Measurements from ENCODE around the gene TEAD1. TPM values are rescaled to one million over a fixed set of nuclear protein-coding genes. Genes with fewer than 3 reads are reported as not detected.

Gene TEAD1
- total RNA-seq, 1 donor: 176 TPM

- peaks cover 37% of the 10 kb centered on the region for H3K4me1 ChIP-seq (ENCODE audit: insufficient read depth, low read length)
- H3K27ac ChIP-seq (ENCODE audit: low read depth, low read length): peak overlapping the region; percentile 17
- no peak overlapping the region for H3K4me2 ChIP-seq (ENCODE audit: insufficient read depth, low read length)
- no peak overlapping the region for H3K4me3 ChIP-seq (ENCODE audit: insufficient read depth, low read length)
- H3K79me2 ChIP-seq (ENCODE audit: insufficient read depth, low read length): peaks cover 37% of the 10 kb centered on the region
- TF ChIP-seq, protein P1, sequence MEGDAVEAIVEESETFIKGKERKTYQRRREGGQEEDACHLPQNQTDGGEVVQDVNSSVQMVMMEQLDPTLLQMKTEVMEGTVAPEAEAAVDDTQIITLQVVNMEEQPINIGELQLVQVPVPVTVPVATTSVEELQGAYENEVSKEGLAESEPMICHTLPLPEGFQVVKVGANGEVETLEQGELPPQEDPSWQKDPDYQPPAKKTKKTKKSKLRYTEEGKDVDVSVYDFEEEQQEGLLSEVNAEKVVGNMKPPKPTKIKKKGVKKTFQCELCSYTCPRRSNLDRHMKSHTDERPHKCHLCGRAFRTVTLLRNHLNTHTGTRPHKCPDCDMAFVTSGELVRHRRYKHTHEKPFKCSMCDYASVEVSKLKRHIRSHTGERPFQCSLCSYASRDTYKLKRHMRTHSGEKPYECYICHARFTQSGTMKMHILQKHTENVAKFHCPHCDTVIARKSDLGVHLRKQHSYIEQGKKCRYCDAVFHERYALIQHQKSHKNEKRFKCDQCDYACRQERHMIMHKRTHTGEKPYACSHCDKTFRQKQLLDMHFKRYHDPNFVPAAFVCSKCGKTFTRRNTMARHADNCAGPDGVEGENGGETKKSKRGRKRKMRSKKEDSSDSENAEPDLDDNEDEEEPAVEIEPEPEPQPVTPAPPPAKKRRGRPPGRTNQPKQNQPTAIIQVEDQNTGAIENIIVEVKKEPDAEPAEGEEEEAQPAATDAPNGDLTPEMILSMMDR (IDR thresholded peaks at IDR 0.05; ENCODE audit: extremely low read depth, low read depth, low read length): no peak
- DNase-seq (ENCODE audit: insufficient read length, low spot score, missing footprints): no peak
- no peak overlapping the region for H2AFZ ChIP-seq (ENCODE audit: low read length)
- H3K9me3 ChIP-seq (ENCODE audit: low read depth, low read length): no peaks in the 10 kb centered on the region
- H3K27me3 ChIP-seq (ENCODE audit: insufficient read depth, low read length): no peaks in the 10 kb centered on the region
- peaks cover 57% of the 10 kb centered on the region for H3K36me3 ChIP-seq (ENCODE audit: insufficient read depth, low read length)
- H4K20me1 ChIP-seq (ENCODE audit: insufficient read depth, low read length): peaks cover 18% of the 10 kb centered on the region
These were observed 223.6 kb downstream of the TEAD1 start for GRCh38 chr11:12897867-12898266.

DNA sequence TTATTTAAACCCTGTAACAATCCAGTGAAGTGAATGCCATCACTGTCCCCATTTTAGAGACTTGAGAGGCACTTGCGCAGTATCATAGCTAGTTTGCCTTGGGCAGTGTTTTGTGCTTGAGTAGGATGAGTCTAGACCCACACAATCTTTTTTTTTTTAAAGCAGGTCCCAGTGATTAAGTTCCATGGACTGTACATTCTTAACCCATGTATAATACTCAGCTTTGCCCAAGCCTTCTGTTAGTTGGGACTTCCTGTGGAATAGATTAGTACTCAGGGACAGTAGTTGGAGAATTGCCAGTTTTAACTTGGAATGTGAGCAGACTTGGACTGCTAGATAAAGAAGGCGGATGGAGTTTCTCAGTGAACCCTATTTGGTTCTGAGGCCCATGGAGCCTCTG lies 226.3 kb downstream of the TEAD1 start:
- H3K9me3 ChIP-seq (ENCODE audit: low read depth, low read length): no peaks in the 10 kb centered on the region
- H3K79me2 ChIP-seq (ENCODE audit: insufficient read depth, low read length): peaks cover 33% of the 10 kb centered on the region
- no peak overlapping the region for H3K4me2 ChIP-seq (ENCODE audit: insufficient read depth, low read length)

DNA sequence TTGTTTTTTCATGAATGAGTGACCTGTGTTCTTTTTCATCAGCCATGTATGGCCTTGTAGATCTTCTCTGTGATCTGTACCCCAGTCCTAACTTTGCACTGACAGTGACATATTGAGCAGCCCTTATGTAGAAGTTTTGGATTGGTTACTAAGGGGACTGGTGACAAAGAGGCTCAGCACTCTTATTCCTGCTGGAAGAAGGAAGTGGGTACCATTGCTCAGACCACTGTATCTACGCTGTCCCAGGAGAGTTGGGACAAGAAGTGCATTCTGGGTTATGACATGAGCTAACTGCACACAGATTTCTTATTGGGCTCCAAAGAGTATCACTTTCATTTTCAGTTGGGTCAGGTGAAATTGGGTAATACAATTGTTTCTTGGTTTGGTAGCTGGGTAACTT lies 227.1 kb downstream of the TEAD1 start:
- H3K9me3 ChIP-seq (ENCODE audit: low read depth, low read length): no peaks in the 10 kb centered on the region
- peaks cover 30% of the 10 kb centered on the region for H3K4me1 ChIP-seq (ENCODE audit: insufficient read depth, low read length)
- H3K79me2 ChIP-seq (ENCODE audit: insufficient read depth, low read length): peaks cover 32% of the 10 kb centered on the region
- TF ChIP-seq, protein P1 (IDR thresholded peaks at IDR 0.05; ENCODE audit: extremely low read depth, low read depth, low read length): no peak
- no peak overlapping the region for H2AFZ ChIP-seq (ENCODE audit: low read length)
- no peak overlapping the region for H3K4me3 ChIP-seq (ENCODE audit: insufficient read depth, low read length)
- DNase-seq (ENCODE audit: insufficient read length, low spot score, missing footprints): no peak
- peaks cover 42% of the 10 kb centered on the region for H3K36me3 ChIP-seq (ENCODE audit: insufficient read depth, low read length)
- H3K27me3 ChIP-seq (ENCODE audit: insufficient read depth, low read length): no peaks in the 10 kb centered on the region
- peak overlapping the region; percentile 55 for H3K27ac ChIP-seq (ENCODE audit: low read depth, low read length)
- H4K20me1 ChIP-seq (ENCODE audit: insufficient read depth, low read length): peaks cover 15% of the 10 kb centered on the region
- H3K4me2 ChIP-seq (ENCODE audit: insufficient read depth, low read length): no peak overlapping the region

More for the DNA sequence above, 226.3 kb downstream of the TEAD1 start:
- H3K27ac ChIP-seq (ENCODE audit: low read depth, low read length): peak overlapping the region; percentile 55
- H3K27me3 ChIP-seq (ENCODE audit: insufficient read depth, low read length): no peaks in the 10 kb centered on the region
- TF ChIP-seq, protein P1 (IDR thresholded peaks at IDR 0.05; ENCODE audit: extremely low read depth, low read depth, low read length): no peak
- DNase-seq (ENCODE audit: insufficient read length, low spot score, missing footprints): no peak
- no peak overlapping the region for H3K4me3 ChIP-seq (ENCODE audit: insufficient read depth, low read length)
- no peak overlapping the region for H2AFZ ChIP-seq (ENCODE audit: low read length)
- peaks cover 15% of the 10 kb centered on the region for H4K20me1 ChIP-seq (ENCODE audit: insufficient read depth, low read length)
- H3K36me3 ChIP-seq (ENCODE audit: insufficient read depth, low read length): peaks cover 43% of the 10 kb centered on the region
- peaks cover 30% of the 10 kb centered on the region for H3K4me1 ChIP-seq (ENCODE audit: insufficient read depth, low read length)

DNA sequence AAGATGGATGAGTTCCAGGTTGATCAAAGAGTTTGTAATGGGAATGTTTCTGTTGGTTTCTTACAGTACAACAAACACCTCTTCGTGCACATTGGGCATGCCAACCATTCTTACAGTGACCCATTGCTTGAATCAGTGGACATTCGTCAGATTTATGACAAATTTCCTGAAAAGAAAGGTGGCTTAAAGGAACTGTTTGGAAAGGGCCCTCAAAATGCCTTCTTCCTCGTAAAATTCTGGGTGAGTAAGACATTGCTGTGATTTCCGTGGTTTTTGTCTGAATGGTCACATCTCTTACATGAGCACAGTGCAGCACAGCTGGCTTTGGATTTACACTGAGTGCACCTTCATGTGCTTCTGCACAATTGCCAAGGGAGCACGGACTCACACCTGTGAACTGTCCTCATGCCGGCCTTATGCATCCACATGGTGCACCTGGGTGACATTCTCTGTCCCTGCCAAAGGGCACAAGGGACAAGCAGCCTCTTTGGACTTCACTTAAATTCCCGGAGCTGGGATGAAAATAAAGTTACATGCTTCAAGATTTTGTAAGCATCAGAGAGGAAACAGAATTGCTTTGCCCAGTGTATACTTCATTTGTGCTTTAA lies 227.8 kb downstream of the TEAD1 start:
- H3K79me2 ChIP-seq (ENCODE audit: insufficient read depth, low read length): peaks cover 30% of the 10 kb centered on the region
- H3K4me2 ChIP-seq (ENCODE audit: insufficient read depth, low read length): peak overlapping the region; percentile 7
- peaks cover 15% of the 10 kb centered on the region for H4K20me1 ChIP-seq (ENCODE audit: insufficient read depth, low read length)
- peaks cover 42% of the 10 kb centered on the region for H3K36me3 ChIP-seq (ENCODE audit: insufficient read depth, low read length)
- no peak for DNase-seq (ENCODE audit: insufficient read length, low spot score, missing footprints)
- no peak overlapping the region for H3K4me3 ChIP-seq (ENCODE audit: insufficient read depth, low read length)
- H3K4me1 ChIP-seq (ENCODE audit: insufficient read depth, low read length): peaks cover 34% of the 10 kb centered on the region
- no peaks in the 10 kb centered on the region for H3K27me3 ChIP-seq (ENCODE audit: insufficient read depth, low read length)
- TF ChIP-seq, protein P1 (IDR thresholded peaks at IDR 0.05; ENCODE audit: extremely low read depth, low read depth, low read length): no peak
- H3K27ac ChIP-seq (ENCODE audit: low read depth, low read length): peak overlapping the region; percentile 55
- H2AFZ ChIP-seq (ENCODE audit: low read length): no peak overlapping the region
- H3K9me3 ChIP-seq (ENCODE audit: low read depth, low read length): no peaks in the 10 kb centered on the region
